ES-I3 (cell line): ENCODE measurements around the gene PAOX.
"Not testable (repeated sequence)": the region's sequence is repeated elsewhere in the genome, so short reads cannot be mapped to it uniquely, and the experiment has no call there.

Source experiments
- H3K36me3 ChIP-seq: 2 replicates; pipeline ENCODE4 v1.6.1; 2013; ENCODE audit warnings: mild to moderate bottlenecking, low read length, control low read depth, moderate library complexity; ENCODE audit not compliant: insufficient read depth
- H3K4me1 ChIP-seq: 2 replicates; pipeline ENCODE4 v1.6.1; 2013; ENCODE audit warnings: mild to moderate bottlenecking, control low read depth, low read length; ENCODE audit not compliant: insufficient read depth
- H3K9ac ChIP-seq: 2 replicates; pipeline ENCODE4 v1.6.1; 2013; ENCODE audit warnings: low read depth, mild to moderate bottlenecking, low read length, moderate library complexity
- H3K9me3 ChIP-seq: 2 replicates; pipeline ENCODE4 v1.6.1; 2013; ENCODE audit warnings: mild to moderate bottlenecking, low read length, moderate library complexity; ENCODE audit not compliant: control insufficient read depth, insufficient read depth

Gene PAOX

GRCh38 chr10:133378251-133379096, 588 bp upstream of the PAOX start:
- no peaks in the 10 kb centered on the region; the same call in 1 of the 2 replicates for H3K4me1 ChIP-seq
- H3K9ac ChIP-seq = peak overlapping the region; percentile 86
- H3K36me3 ChIP-seq = no peaks in the 10 kb centered on the region
- no peaks in the 10 kb centered on the region for H3K9me3 ChIP-seq

DNA sequence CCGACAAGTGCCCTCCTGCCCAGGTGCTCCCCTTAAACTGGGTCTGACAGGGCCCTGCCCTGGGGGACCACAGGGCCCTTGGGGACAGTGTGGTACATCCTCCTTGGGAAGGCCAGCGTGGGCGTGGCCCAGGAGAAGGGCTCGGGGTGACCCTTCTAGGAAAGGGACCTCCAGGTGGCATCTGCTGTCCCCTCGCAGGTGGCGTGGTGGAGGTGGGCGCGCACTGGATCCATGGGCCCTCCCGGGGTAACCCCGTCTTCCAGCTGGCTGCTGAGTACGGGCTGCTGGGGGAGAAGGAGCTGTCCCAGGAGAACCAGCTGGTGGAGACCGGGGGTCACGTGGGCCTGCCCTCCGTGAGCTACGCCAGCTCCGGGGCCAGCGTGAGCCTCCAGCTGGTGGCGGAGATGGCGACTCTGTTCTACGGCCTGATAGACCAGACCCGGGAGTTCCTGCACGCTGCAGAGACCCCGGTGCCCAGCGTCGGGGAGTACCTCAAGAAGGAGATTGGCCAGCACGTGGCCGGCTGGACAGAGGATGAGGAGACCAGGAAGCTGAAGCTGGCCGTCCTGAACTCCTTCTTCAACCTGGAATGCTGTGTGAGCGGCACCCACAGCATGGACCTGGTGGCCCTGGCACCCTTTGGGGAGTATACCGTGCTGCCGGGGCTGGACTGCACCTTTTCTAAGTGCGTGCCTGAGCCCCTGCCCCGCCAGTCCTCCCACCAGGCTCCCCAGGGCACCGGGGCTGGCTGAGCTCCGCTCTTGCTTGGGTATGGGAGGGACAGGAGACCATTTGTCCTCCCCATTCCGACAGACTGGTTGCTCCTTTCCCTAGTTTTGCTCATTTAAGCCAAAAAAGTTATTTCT, 972 bp downstream of the PAOX start:
- Histone ChIP-seq H3K36me3 (no peaks in the 10 kb centered on the region), H3K9ac (peak overlapping the region; percentile 72; the same call in 1 of the 2 replicates), H3K9me3 (no peaks in the 10 kb centered on the region), H3K4me1 (no peaks in the 10 kb centered on the region; the same call in 1 of the 2 replicates)

DNA sequence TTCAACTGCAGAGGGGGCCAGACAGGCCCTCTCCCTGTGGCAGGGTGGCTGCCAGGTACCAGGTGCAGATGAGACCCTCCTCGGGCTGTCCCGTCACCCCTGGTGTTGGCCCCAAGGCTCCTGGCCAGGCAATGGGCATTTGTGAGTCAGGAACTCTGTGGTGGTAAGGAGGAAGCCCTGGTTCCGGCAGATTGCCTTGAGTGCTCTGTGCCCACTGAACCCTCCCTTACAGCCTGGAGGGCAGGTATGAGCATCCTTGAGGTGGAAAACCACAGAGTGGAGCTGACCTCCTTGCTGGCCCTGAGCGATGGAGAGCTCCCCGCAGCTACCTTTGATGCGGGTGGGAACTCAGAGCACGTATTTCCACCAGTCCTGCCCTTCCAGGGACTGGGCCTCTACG, 2.0 kb downstream of the PAOX start:
- H3K9me3 ChIP-seq = no peaks in the 10 kb centered on the region
- no peaks in the 10 kb centered on the region for H3K36me3 ChIP-seq
- no peak overlapping the region for H3K9ac ChIP-seq
- no peaks in the 10 kb centered on the region; the same call in 1 of the 2 replicates for H3K4me1 ChIP-seq

GRCh38 chr10:133383551-133383950, 4.5 kb downstream of the PAOX start:
- Histone ChIP-seq H3K9me3 (no peaks in the 10 kb centered on the region), H3K9ac (no peak overlapping the region), H3K4me1 (no peaks in the 10 kb centered on the region)

DNA sequence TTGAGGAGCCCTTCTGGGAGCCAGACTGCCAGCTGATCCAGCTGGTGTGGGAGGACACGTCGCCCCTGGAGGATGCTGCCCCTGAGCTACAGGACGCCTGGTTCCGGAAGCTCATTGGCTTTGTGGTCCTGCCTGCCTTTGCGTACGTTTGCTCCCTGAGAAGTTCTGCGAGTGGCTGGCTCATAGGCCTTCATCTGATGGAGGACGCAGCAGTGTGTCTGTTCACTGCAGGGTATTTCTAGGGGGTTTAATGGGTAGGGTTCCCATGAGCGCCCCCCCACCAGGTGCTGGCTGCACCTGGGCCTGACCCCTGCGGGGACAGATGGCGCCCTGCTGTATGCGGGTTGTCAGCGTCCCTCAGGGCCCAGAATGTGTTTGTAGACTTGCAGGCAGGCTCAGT, 5.0 kb downstream of the PAOX start:
- H3K9me3 ChIP-seq = no peaks in the 10 kb centered on the region
- H3K4me1 ChIP-seq = no peaks in the 10 kb centered on the region
- H3K9ac ChIP-seq = no peak overlapping the region
- no peaks in the 10 kb centered on the region for H3K36me3 ChIP-seq

More at GRCh38 chr10:133383551-133383950, 4.5 kb downstream of the PAOX start:
- H3K36me3 ChIP-seq = no peaks in the 10 kb centered on the region

DNA sequence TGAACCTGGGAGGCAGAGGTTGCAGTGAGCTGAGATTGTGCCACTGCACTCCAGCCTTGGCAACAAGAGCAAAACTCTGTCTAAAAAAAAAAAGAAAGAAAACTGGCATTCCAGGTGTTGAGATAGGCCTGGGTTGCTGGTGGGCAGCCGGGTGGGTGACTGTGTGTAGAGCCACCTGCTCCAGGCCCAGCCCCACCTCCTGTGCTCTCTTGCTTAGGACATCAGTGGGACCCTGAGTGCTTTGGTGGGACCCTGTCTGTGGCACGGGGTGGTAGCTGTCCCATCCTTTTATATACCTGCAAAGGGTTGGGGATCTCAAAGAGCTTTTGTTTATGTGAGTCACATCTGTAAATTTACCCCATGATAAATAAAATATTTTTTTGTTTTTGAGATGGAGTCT, 6.2 kb downstream of the PAOX start:
- Histone ChIP-seq H3K9ac (no peak overlapping the region), H3K36me3 (no peaks in the 10 kb centered on the region), H3K9me3 (no peaks in the 10 kb centered on the region), H3K4me1 (peaks cover 2% of the 10 kb centered on the region; the same call in 1 of the 2 replicates)

DNA sequence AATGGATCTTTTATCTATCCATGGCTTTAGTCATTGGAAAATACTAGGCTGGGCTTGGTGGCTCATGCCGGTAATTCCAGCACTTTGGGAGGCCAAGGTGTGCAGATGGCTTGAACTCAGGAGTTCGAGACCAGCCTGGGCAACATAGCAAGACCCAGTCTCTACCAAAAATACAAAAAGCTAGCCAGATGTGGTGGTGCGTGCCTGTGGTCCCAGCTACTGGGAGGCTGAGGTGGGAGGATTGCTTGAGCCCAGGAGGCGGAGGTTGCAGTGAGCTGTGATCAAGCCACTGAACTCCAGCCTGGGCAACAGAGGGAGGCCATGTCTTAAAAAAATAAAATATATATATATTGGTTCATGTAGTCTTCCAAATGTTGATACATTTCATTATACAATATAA, 7.9 kb downstream of the PAOX start:
- not testable (repeated sequence) for H3K9me3 ChIP-seq, H3K9ac ChIP-seq, H3K4me1 ChIP-seq, H3K36me3 ChIP-seq

GRCh38 chr10:133388236-133388972, 9.3 kb downstream of the PAOX start:
- Histone ChIP-seq H3K9me3 (no peaks in the 10 kb centered on the region), H3K9ac (no peak overlapping the region), H3K4me1 (peaks cover 5% of the 10 kb centered on the region; the same call in 1 of the 2 replicates), H3K36me3 (no peaks in the 10 kb centered on the region)

GRCh38 chr10:133388973-133389818, 10.1 kb downstream of the PAOX start:
- Histone ChIP-seq H3K9me3 (no peaks in the 10 kb centered on the region), H3K4me1 (peaks cover 5% of the 10 kb centered on the region; the same call in 1 of the 2 replicates), H3K9ac (no peak overlapping the region), H3K36me3 (no peaks in the 10 kb centered on the region)

- Histone ChIP-seq H3K9me3 (no peaks in the 10 kb centered on the region), H3K9ac (no peak overlapping the region), H3K36me3 (no peaks in the 10 kb centered on the region), H3K4me1 (peaks cover 5% of the 10 kb centered on the region; the same call in 1 of the 2 replicates)
These were observed 11.7 kb downstream of the PAOX start for GRCh38 chr10:133390597-133391248.

DNA sequence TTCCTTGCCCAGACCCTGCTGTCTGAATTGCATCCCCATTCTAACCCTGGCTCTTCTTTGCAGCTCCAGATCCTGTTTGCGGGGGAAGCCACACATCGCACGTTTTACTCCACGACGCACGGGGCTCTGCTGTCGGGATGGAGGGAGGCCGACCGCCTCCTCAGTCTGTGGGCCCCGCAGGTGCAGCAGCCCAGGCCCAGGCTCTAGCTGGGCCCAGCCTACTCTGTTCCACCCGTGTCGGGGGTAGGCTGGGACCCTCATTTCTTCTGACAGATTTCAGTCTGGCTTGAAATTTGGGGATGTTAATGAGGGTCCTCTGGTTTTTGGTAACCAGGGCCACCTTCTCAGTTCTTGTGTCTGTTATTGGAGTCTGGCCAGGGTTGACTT, 12.2 kb downstream of the PAOX start:
- H3K36me3 ChIP-seq = no peaks in the 10 kb centered on the region
- H3K9me3 ChIP-seq = no peaks in the 10 kb centered on the region
- H3K4me1 ChIP-seq = peaks cover 5% of the 10 kb centered on the region; the same call in 1 of the 2 replicates
- H3K9ac ChIP-seq = no peak overlapping the region

GRCh38 chr10:133391761-133392518, 12.9 kb downstream of the PAOX start:
- Histone ChIP-seq H3K4me1 (peaks cover 5% of the 10 kb centered on the region; the same call in 1 of the 2 replicates), H3K9me3 (no peaks in the 10 kb centered on the region), H3K9ac (no peak overlapping the region), H3K36me3 (no peaks in the 10 kb centered on the region)
